ENCODE data around the gene AGBL5. TPM values are rescaled to one million over a fixed set of nuclear protein-coding genes. Genes with fewer than 3 reads are reported as not detected.

AGBL5 gene
- total RNA-seq, 2 donors from 2014 or later, result 8.9 to 10.7 TPM

GRCh38 chr2:27080140-27080469 lies 28.6 kb downstream of the AGBL5 start:
- no peaks in the 10 kb centered on the region for H3K36me3 Mint-ChIP-seq (ENCODE audit: low read depth)
- no peak overlapping the region for H3K27ac Mint-ChIP-seq
- peaks cover 38% of the 10 kb centered on the region for H3K4me1 Mint-ChIP-seq
- H3K9me3 ChIP-seq (ENCODE audit: control insufficient read depth, low read length, poor library complexity, severe bottlenecking), result no peaks in the 10 kb centered on the region
- ATAC-seq, result no peak
- no peak for DNase-seq
- no peak overlapping the region for H3K4me3 Mint-ChIP-seq
- H3K27me3 Mint-ChIP-seq, result no peaks in the 10 kb centered on the region

GRCh38 chr2:27080603-27080936 lies 29.1 kb downstream of the AGBL5 start:
- no peaks in the 10 kb centered on the region for H3K9me3 ChIP-seq (ENCODE audit: control insufficient read depth, low read length, poor library complexity, severe bottlenecking)
- no peak for ATAC-seq
- Mint-ChIP-seq H3K36me3 (ENCODE audit: low read depth) (no peaks in the 10 kb centered on the region), H3K4me3 (peak overlapping the region; percentile 87), H3K27me3 (no peaks in the 10 kb centered on the region), H3K27ac (peak overlapping the region; percentile 82), H3K4me1 (peaks cover 36% of the 10 kb centered on the region)
- DNase-seq, result no peak

- peak overlapping the region; percentile 87 for H3K4me3 Mint-ChIP-seq
- peak overlapping the region; percentile 82 for H3K27ac Mint-ChIP-seq
- H3K4me1 Mint-ChIP-seq, result peaks cover 33% of the 10 kb centered on the region
- no peaks in the 10 kb centered on the region for H3K36me3 Mint-ChIP-seq (ENCODE audit: low read depth)
- no peak for ATAC-seq
- H3K9me3 ChIP-seq (ENCODE audit: control insufficient read depth, low read length, poor library complexity, severe bottlenecking), result no peaks in the 10 kb centered on the region
- H3K27me3 Mint-ChIP-seq, result no peaks in the 10 kb centered on the region
- DNase-seq, result no peak
Measured at GRCh38 chr2:27081984-27082772, 30.7 kb downstream of the AGBL5 start.

- H3K27me3 Mint-ChIP-seq, result no peaks in the 10 kb centered on the region
- no peaks in the 10 kb centered on the region for H3K9me3 ChIP-seq (ENCODE audit: control insufficient read depth, low read length, poor library complexity, severe bottlenecking)
- no peak for ATAC-seq
- H3K27ac Mint-ChIP-seq, result no peak overlapping the region
- DNase-seq, result no peak
- H3K4me3 Mint-ChIP-seq, result no peak overlapping the region
- H3K36me3 Mint-ChIP-seq (ENCODE audit: low read depth), result no peaks in the 10 kb centered on the region
- H3K4me1 Mint-ChIP-seq, result peaks cover 32% of the 10 kb centered on the region
Measured at GRCh38 chr2:27082773-27083409, 31.4 kb downstream of the AGBL5 start.

GRCh38 chr2:27083410-27084296 lies 32.2 kb downstream of the AGBL5 start:
- H3K27ac Mint-ChIP-seq, result no peak overlapping the region

GRCh38 chr2:27084297-27085061 lies 33.0 kb downstream of the AGBL5 start:
- H3K4me1 Mint-ChIP-seq, result peaks cover 31% of the 10 kb centered on the region
- no peak for DNase-seq

More at GRCh38 chr2:27083410-27084296, 32.2 kb downstream of the AGBL5 start:
- H3K4me1 Mint-ChIP-seq, result peaks cover 31% of the 10 kb centered on the region
- H3K4me3 Mint-ChIP-seq, result peak overlapping the region; percentile 55
- no peaks in the 10 kb centered on the region for H3K27me3 Mint-ChIP-seq
- DNase-seq (no peak), ATAC-seq (no peak)
- no peaks in the 10 kb centered on the region for H3K9me3 ChIP-seq (ENCODE audit: control insufficient read depth, low read length, poor library complexity, severe bottlenecking)
- no peaks in the 10 kb centered on the region for H3K36me3 Mint-ChIP-seq (ENCODE audit: low read depth)

GRCh38 chr2:27085062-27085672 lies 33.7 kb downstream of the AGBL5 start:
- no peaks in the 10 kb centered on the region for H3K27me3 Mint-ChIP-seq
- H3K4me3 Mint-ChIP-seq, result peak overlapping the region; percentile 92
- DNase-seq (no peak), ATAC-seq (no peak)
- H3K36me3 Mint-ChIP-seq (ENCODE audit: low read depth), result no peaks in the 10 kb centered on the region
- H3K9me3 ChIP-seq (ENCODE audit: control insufficient read depth, low read length, poor library complexity, severe bottlenecking), result no peaks in the 10 kb centered on the region
- peaks cover 29% of the 10 kb centered on the region for H3K4me1 Mint-ChIP-seq
- peak overlapping the region; percentile 83 for H3K27ac Mint-ChIP-seq

More at GRCh38 chr2:27084297-27085061, 33.0 kb downstream of the AGBL5 start:
- H3K4me3 Mint-ChIP-seq, result peak overlapping the region; percentile 55
- no peaks in the 10 kb centered on the region for H3K27me3 Mint-ChIP-seq
- no peak for ATAC-seq
- H3K9me3 ChIP-seq (ENCODE audit: control insufficient read depth, low read length, poor library complexity, severe bottlenecking), result no peaks in the 10 kb centered on the region
- H3K36me3 Mint-ChIP-seq (ENCODE audit: low read depth), result no peaks in the 10 kb centered on the region
- H3K27ac Mint-ChIP-seq, result peak overlapping the region; percentile 83

- Mint-ChIP-seq H3K27ac (peak overlapping the region; percentile 83), H3K4me3 (peak overlapping the region; percentile 92), H3K4me1 (peaks cover 27% of the 10 kb centered on the region), H3K27me3 (no peaks in the 10 kb centered on the region), H3K36me3 (ENCODE audit: low read depth) (no peaks in the 10 kb centered on the region)
- DNase-seq (no peak), ATAC-seq (no peak)
- H3K9me3 ChIP-seq (ENCODE audit: control insufficient read depth, low read length, poor library complexity, severe bottlenecking), result no peaks in the 10 kb centered on the region
Measured at GRCh38 chr2:27085673-27086089, 34.2 kb downstream of the AGBL5 start.

- Mint-ChIP-seq H3K27me3 (no peaks in the 10 kb centered on the region), H3K36me3 (ENCODE audit: low read depth) (no peaks in the 10 kb centered on the region), H3K27ac (peak overlapping the region; percentile 83), H3K4me3 (peak overlapping the region; percentile 92), H3K4me1 (peaks cover 21% of the 10 kb centered on the region)
- no peaks in the 10 kb centered on the region for H3K9me3 ChIP-seq (ENCODE audit: control insufficient read depth, low read length, poor library complexity, severe bottlenecking)
- ATAC-seq (peak; percentile 94), DNase-seq (peak; percentile 98 to 100 (median 99))
Measured at GRCh38 chr2:27086090-27086723, 34.7 kb downstream of the AGBL5 start.

- Mint-ChIP-seq H3K27me3 (no peaks in the 10 kb centered on the region), H3K27ac (peak within 1 kb of the TSS; percentile 83), H3K4me1 (peaks cover 14% of the 10 kb centered on the region), H3K36me3 (ENCODE audit: low read depth) (no peaks in the 10 kb centered on the region), H3K4me3 (peak within 1 kb of the TSS; percentile 92)
- H3K9me3 ChIP-seq (ENCODE audit: control insufficient read depth, low read length, poor library complexity, severe bottlenecking), result no peaks in the 10 kb centered on the region
- DNase-seq (no peak), ATAC-seq (no peak)
Measured at GRCh38 chr2:27086724-27087593, 35.5 kb downstream of the AGBL5 start, which contains the start of gene KHK. TSS of gene KHK (plus strand) at chr2:27086772. CDS start at chr2:27087260, 488 bp downstream.

- Mint-ChIP-seq H3K27me3 (no peaks in the 10 kb centered on the region), H3K27ac (no peak overlapping the region), H3K4me1 (peaks cover 13% of the 10 kb centered on the region), H3K4me3 (peak overlapping the region; percentile 92), H3K36me3 (ENCODE audit: low read depth) (no peaks in the 10 kb centered on the region)
- ATAC-seq, result no peak
- no peaks in the 10 kb centered on the region for H3K9me3 ChIP-seq (ENCODE audit: control insufficient read depth, low read length, poor library complexity, severe bottlenecking)
- DNase-seq, result no peak
Measured at GRCh38 chr2:27087823-27088410, 36.4 kb downstream of the AGBL5 start.

Data from T-helper 17 cell (primary cell).